22Rv1 (cell line): ENCODE results near the gene CADM1.

Source experiments
- H3K27ac ChIP-seq: fragments of 450-650 bp; 2 replicates; pipeline ENCODE4 v1.5.1; 2017
- CTCF ChIP-seq: fragments of 450-650 bp; IDR thresholded peaks from 2 replicates; pipeline ENCODE4 v1.5.1; 2017; ENCODE audit warnings: mild to moderate bottlenecking
- ZFX ChIP-seq: fragments of 450-650 bp; IDR thresholded peaks from 2 replicates; pipeline ENCODE4 v1.6.1; 2017; ENCODE audit warnings: antibody characterized with exemption, borderline replicate concordance

Gene CADM1

GRCh38 chr11:115190196-115190595 is 314.0 kb downstream of the CADM1 start:
- H3K27ac ChIP-seq = no peak overlapping the region
- no peak for TF ChIP-seq CTCF
- no peak for TF ChIP-seq ZFX

- no peak overlapping the region for H3K27ac ChIP-seq
- TF ChIP-seq ZFX = no peak
Measured at GRCh38 chr11:115188898-115189278, 315.3 kb downstream of the CADM1 start.

GRCh38 chr11:115188188-115188897 is 315.9 kb downstream of the CADM1 start:
- no peak overlapping the region for H3K27ac ChIP-seq
- no peak for TF ChIP-seq ZFX
- no peak for TF ChIP-seq CTCF

- TF ChIP-seq CTCF (no peak), ZFX (no peak)
Measured at GRCh38 chr11:115185931-115186330, 318.3 kb downstream of the CADM1 start.

GRCh38 chr11:115185507-115185906 is 318.7 kb downstream of the CADM1 start:
- TF ChIP-seq CTCF = no peak
- TF ChIP-seq ZFX = no peak
- H3K27ac ChIP-seq = no peak overlapping the region

More at GRCh38 chr11:115185931-115186330, 318.3 kb downstream of the CADM1 start:
- H3K27ac ChIP-seq = no peak overlapping the region

- TF ChIP-seq CTCF (no peak), ZFX (no peak)
- no peak overlapping the region for H3K27ac ChIP-seq
Measured at GRCh38 chr11:115184901-115185300, 319.3 kb downstream of the CADM1 start.

- no peak overlapping the region for H3K27ac ChIP-seq
- TF ChIP-seq CTCF = no peak
- TF ChIP-seq ZFX = no peak
Measured at GRCh38 chr11:115183830-115184229, 320.4 kb downstream of the CADM1 start.

- TF ChIP-seq ZFX = no peak
- no peak for TF ChIP-seq CTCF
- no peak overlapping the region for H3K27ac ChIP-seq
Measured at GRCh38 chr11:115183136-115183535, 321.1 kb downstream of the CADM1 start.
